AG09309 (cell line): ENCODE data around the gene PCED1B.

Experiments used
- DNase-seq: peaks from one replicate; pipeline ENCODE4 v3.0.0-alpha.2; 2010; ENCODE audit warnings: low read depth
- H3K4me3 ChIP-seq: 2 replicates; pipeline ENCODE4 v1.5.1; 2011; ENCODE audit warnings: mild to moderate bottlenecking, low read depth, low read length, moderate library complexity; ENCODE audit not compliant: control insufficient read depth
- TF ChIP-seq, protein P1 (sequence below): IDR thresholded peaks from 2 replicates; pipeline ENCODE4 v1.5.1; 2011; ENCODE audit warnings: mild to moderate bottlenecking, low read depth, low read length, inconsistent platforms; ENCODE audit not compliant: insufficient read depth, control insufficient read depth; ENCODE audit errors: missing control alignments

The PCED1B gene

DNA sequence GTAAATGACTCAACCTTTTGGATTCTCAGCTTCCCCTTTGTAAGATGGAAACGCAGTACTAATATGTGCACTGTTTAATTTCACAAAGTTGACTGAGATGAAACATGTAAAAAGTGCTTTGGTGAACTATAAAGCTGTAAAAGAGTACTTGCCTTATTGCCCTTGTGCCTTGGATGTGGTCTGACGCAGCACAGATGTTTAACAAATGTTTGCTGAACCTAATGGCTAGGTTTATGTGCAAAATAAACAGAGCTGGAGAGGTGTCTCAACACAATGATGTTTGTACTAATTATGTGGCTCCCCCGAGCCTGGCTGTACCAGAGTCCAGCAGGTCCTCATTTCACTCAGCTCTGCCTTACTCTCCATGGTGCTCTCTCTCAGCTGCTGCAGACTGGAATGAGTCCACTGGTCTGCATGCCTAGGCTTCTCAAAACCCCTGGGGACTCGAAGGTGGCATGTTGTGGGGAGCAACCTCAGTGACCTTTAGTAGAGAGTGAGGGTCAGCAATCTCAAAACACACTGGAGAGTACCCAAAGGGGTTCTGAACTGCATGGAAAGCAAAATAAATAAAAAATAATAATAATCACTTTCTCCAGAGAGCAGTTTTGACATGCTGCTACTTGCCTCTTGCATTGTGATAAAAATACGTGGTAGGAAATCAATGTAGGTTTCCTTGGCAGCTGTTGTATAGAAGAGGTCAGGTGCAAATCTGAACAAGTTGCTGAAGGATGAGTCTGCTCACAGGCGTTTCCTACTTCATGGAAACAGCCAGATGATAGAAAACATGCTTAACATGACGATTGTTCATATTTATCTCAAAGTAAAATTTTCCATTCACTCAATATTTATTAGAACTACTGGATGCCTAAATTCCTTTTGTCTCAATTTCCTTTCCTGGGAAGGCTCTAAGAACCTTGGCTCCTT is 8.9 kb downstream of the PCED1B start:
- no peak overlapping the region for H3K4me3 ChIP-seq
- no peak for DNase-seq
- TF ChIP-seq, protein P1, sequence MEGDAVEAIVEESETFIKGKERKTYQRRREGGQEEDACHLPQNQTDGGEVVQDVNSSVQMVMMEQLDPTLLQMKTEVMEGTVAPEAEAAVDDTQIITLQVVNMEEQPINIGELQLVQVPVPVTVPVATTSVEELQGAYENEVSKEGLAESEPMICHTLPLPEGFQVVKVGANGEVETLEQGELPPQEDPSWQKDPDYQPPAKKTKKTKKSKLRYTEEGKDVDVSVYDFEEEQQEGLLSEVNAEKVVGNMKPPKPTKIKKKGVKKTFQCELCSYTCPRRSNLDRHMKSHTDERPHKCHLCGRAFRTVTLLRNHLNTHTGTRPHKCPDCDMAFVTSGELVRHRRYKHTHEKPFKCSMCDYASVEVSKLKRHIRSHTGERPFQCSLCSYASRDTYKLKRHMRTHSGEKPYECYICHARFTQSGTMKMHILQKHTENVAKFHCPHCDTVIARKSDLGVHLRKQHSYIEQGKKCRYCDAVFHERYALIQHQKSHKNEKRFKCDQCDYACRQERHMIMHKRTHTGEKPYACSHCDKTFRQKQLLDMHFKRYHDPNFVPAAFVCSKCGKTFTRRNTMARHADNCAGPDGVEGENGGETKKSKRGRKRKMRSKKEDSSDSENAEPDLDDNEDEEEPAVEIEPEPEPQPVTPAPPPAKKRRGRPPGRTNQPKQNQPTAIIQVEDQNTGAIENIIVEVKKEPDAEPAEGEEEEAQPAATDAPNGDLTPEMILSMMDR, result no peak

DNA sequence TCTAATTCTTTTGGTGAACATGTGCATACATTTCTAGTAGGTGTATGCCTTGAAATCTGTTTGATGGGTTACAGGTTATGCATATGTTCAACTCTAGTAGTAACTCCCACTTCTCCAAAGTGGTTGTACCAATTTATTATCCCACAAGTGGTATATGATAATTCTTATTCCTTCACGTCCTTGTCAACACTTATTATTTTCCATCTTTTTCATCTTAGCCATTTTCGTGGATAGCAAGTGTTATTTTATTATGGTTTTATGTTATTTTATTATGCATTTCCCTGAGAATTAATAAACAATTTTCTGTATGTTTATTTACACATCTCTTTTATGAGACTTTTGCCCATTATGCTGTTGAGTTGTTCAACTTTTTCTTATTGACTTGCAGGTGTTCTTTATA is 11.6 kb downstream of the PCED1B start:
- TF ChIP-seq, protein P1, result no peak
- DNase-seq, result no peak
- H3K4me3 ChIP-seq, result no peak overlapping the region

DNA sequence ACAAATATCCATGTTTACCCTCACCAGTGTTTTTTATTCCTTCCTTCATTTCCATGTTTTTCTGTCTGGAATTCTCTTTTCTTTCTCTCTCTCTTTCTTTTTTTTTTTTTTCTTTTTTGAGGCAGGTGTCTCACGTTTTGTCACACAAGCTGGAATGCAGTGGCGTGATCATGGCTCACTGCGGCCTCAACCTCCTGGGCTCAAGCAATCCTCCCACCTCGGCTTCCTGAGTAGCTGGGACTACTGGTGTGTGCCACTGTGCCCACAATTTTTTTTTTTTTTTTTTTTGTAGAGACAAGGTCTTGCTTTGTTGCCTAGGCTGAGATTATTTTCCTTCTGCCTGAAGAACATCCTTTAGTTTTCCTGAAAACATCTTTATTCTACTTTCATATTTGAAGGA is 15.4 kb downstream of the PCED1B start:
- H3K4me3 ChIP-seq, result no peak overlapping the region
- no peak for DNase-seq
- TF ChIP-seq, protein P1, result no peak

DNA sequence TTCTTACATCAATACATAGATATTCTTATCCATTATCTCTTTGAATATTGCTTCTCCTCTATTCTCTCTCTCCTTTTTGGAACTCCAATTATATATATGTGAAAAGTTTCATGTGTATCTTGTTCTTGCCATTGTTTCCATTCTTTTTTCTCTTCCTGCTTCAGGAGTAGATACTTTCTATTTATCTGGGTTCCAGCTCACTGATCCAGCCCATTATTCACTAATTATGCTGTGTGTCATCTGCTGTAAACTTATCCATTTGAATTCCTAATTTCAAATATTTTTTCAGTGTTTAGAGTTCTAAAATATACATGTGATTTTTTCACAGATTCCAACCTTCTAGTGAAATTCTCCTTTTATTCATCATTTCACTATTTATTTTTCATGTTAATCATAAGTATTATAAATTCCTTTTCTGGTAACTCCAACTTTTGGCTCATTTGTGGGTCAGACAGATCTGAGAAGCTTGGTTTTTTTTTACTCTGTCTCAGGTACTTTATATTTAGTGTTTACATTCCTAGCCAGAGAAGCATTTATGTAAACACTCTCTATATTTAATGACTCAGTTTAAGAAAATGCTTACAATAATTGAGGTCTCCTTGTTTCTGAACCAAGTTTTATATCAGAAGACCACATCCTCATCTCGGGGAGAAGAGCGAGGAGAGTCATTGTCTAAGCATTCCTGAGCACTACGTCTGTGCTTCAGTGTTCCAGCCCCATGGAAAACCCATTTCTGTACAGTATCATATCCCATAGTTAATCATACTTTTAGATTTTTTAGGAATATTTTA is 16.2 kb downstream of the PCED1B start:
- no peak overlapping the region for H3K4me3 ChIP-seq
- DNase-seq, result no peak
- TF ChIP-seq, protein P1, result no peak

DNA sequence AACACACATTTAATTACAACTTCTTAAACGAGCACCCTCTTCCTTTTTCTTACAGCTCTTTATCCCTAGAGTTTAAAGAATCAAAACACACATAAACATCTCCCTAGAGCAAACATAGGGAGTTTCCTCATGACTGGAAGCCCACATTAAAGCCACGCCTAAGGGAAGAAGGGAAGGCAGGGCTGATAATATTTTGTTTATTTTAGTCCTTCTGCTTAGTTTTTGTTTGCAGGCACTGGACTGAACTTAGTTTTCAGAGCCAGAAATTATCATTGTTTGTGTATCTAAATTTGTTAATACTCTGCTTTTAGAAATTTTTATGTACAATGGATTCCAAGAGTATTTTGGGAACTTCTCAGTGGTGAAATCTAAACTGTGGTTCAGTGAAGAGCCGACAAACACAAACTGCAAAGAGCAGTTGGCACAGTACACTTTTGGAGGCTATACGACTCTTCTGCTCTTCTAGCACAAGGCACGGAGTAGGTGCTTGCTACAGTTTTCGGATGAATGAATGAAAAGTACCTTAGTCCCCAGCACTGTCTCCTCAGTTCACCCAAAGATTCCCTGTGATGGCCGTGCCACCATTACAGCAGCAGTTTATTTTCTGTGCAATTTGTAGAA is 18.0 kb downstream of the PCED1B start:
- H3K4me3 ChIP-seq, result no peak overlapping the region
- TF ChIP-seq, protein P1, result no peak
- DNase-seq, result no peak

DNA sequence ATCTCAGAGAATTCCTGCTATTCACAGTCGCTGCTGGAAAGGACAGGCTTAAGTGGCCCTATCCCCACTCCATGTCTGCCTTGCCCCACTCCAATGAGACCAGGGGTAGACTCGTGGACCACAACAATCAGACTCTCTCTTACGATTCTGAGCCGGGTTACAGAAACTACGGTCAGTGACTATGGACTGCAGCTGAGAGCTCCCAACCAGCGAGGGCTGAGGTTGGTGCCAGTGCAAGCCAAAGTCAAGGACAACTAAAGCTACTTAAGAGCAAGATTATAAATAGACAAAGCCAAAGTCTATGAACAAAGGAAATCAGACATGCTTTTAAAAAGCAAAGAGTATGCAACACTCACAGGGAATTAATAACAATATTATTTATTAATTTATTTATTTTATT is 18.7 kb downstream of the PCED1B start:
- TF ChIP-seq, protein P1, result no peak
- no peak overlapping the region for H3K4me3 ChIP-seq

More for the DNA sequence above, 18.7 kb downstream of the PCED1B start:
- DNase-seq, result no peak
